Measurements from ENCODE around the gene CAPS. TPM values are rescaled to one million over a fixed set of nuclear protein-coding genes. Genes with fewer than 3 reads are reported as not detected.

Gene CAPS
- total RNA-seq, 1 experiment from 2014 or later: 5.3 TPM

- H3K36me3 Mint-ChIP-seq: peaks cover under 1% of the 10 kb centered on the region
- H3K9me3 Mint-ChIP-seq: no peaks in the 10 kb centered on the region
- no peak overlapping the region for H3K27ac Mint-ChIP-seq
- TF ChIP-seq AFF4 (CRISPR knock-in tag; IDR thresholded peaks at IDR 0.05; ENCODE audit: borderline replicate concordance) (no peak), JAZF1 (CRISPR knock-in tag; IDR thresholded peaks at IDR 0.05) (no peak), KAT7 (CRISPR knock-in tag; IDR thresholded peaks at IDR 0.05; ENCODE audit: borderline replicate concordance) (no peak), SMAD3 (CRISPR knock-in tag; IDR thresholded peaks at IDR 0.05; ENCODE audit: borderline replicate concordance) (no peak)
- H3K27me3 Mint-ChIP-seq (ENCODE audit: low read depth): peaks cover 9% of the 10 kb centered on the region
- no peak for ATAC-seq
- ChIA-PET POLR2A (no interaction called here), CTCF (no interaction called here)
- DNase-seq (ENCODE audit: low spot score): no peak
- 0 out of 2 replicates have a peak, but pooled peaks cover 3% of the 10 kb centered on the region for H3K4me1 Mint-ChIP-seq
- H3K4me3 Mint-ChIP-seq: no peak overlapping the region
These were observed 19.2 kb upstream of the CAPS start for GRCh38 chr19:5894704-5895349.

GRCh38 chr19:5895409-5895808 is 18.6 kb upstream of the CAPS start:
- H3K36me3 Mint-ChIP-seq: peaks cover 6% of the 10 kb centered on the region
- TF ChIP-seq ZNF425 (CRISPR knock-in tag; conservative IDR thresholded peaks at IDR 0.05) (no peak), ATF2 (CRISPR knock-in tag; IDR thresholded peaks at IDR 0.05; ENCODE audit: borderline replicate concordance, low read depth) (no peak), NFE2L1 (CRISPR knock-in tag; IDR thresholded peaks at IDR 0.05) (no peak)
- ChIA-PET POLR2A (no interaction called here), CTCF (no interaction called here)
- H3K9me3 Mint-ChIP-seq: no peaks in the 10 kb centered on the region
- H3K4me1 Mint-ChIP-seq: 0 out of 2 replicates have a peak, but pooled peaks cover 3% of the 10 kb centered on the region
- no peak for DNase-seq (ENCODE audit: low spot score)
- peaks cover 9% of the 10 kb centered on the region for H3K27me3 Mint-ChIP-seq (ENCODE audit: low read depth)
- no peak overlapping the region for H3K27ac Mint-ChIP-seq
- ATAC-seq: no peak
- H3K4me3 Mint-ChIP-seq: no peak overlapping the region

- ATAC-seq (no peak), DNase-seq (ENCODE audit: low spot score) (no peak)
- Mint-ChIP-seq H3K36me3 (peaks cover 7% of the 10 kb centered on the region), H3K4me3 (no peak overlapping the region), H3K27ac (no peak overlapping the region), H3K27me3 (ENCODE audit: low read depth) (peaks cover 6% of the 10 kb centered on the region), H3K4me1 (0 out of 2 replicates have a peak, but pooled peaks cover 3% of the 10 kb centered on the region), H3K9me3 (no peaks in the 10 kb centered on the region)
- ChIA-PET POLR2A (no interaction called here), CTCF (interaction anchor here (2.2 kb wide), 1 partner anchor 92 kb away, joined by 34 read pairs; the partner anchor contains the start of gene NRTN)
- TF ChIP-seq KAT7 (CRISPR knock-in tag; IDR thresholded peaks at IDR 0.05; ENCODE audit: borderline replicate concordance) (no peak), NFATC4 (CRISPR knock-in tag; IDR thresholded peaks at IDR 0.05) (no peak), CTCF (IDR thresholded peaks at IDR 0.05) (no peak), ZNF532 (CRISPR knock-in tag; IDR thresholded peaks at IDR 0.05; ENCODE audit: borderline replicate concordance) (no peak), TP53 (CRISPR knock-in tag; IDR thresholded peaks at IDR 0.05) (no peak), USF2 (CRISPR knock-in tag; IDR thresholded peaks at IDR 0.05) (no peak), MXD4 (CRISPR knock-in tag; IDR thresholded peaks at IDR 0.05; ENCODE audit: borderline replicate concordance) (no peak), HMGA2 (CRISPR knock-in tag; IDR thresholded peaks at IDR 0.05) (no peak), ZNF396 (CRISPR knock-in tag; IDR thresholded peaks at IDR 0.05; ENCODE audit: borderline replicate concordance) (no peak), TEAD1 (CRISPR knock-in tag; IDR thresholded peaks at IDR 0.05) (no peak)
These were observed 18.2 kb upstream of the CAPS start for GRCh38 chr19:5895890-5896289.
